ENCODE measurements around the gene SLC4A4.

The SLC4A4 gene

GRCh38 chr4:71356924-71357663, 18.3 kb downstream of the SLC4A4 start:
- H3K9me3 ChIP-seq (ENCODE audit: control insufficient read depth, insufficient read depth, low read length), result no peaks in the 10 kb centered on the region
- H3K27ac ChIP-seq (ENCODE audit: low read length), result no peak overlapping the region
- no peaks in the 10 kb centered on the region for H3K36me3 ChIP-seq (ENCODE audit: control insufficient read depth, insufficient read depth, low read length)
- no peaks in the 10 kb centered on the region for H3K27me3 ChIP-seq (ENCODE audit: control insufficient read depth, insufficient read depth, low read length)
- no peak overlapping the region for H3K4me3 ChIP-seq (ENCODE audit: low read length)
- WGBS (ENCODE audit: insufficient coverage, insufficient read length), result no CpG with 5 or more reads among the region's 6 CpGs
- no peak for DNase-seq (ENCODE audit: low read depth, low spot score)
- H3K4me1 ChIP-seq (ENCODE audit: control insufficient read depth, insufficient read depth, low read length), result no peaks in the 10 kb centered on the region

GRCh38 chr4:71360844-71361243, 22.0 kb downstream of the SLC4A4 start:
- no peak for DNase-seq (ENCODE audit: low read depth, low spot score)
- Histone ChIP-seq H3K4me1 (ENCODE audit: control insufficient read depth, insufficient read depth, low read length) (no peaks in the 10 kb centered on the region), H3K36me3 (ENCODE audit: control insufficient read depth, insufficient read depth, low read length) (no peaks in the 10 kb centered on the region), H3K4me3 (ENCODE audit: low read length) (no peak overlapping the region), H3K9me3 (ENCODE audit: control insufficient read depth, insufficient read depth, low read length) (no peaks in the 10 kb centered on the region), H3K27ac (ENCODE audit: low read length) (no peak overlapping the region), H3K27me3 (ENCODE audit: control insufficient read depth, insufficient read depth, low read length) (no peaks in the 10 kb centered on the region)
- no CpG with 5 or more reads among the region's 12 CpGs for WGBS (ENCODE audit: insufficient coverage, insufficient read length)

- Histone ChIP-seq H3K9me3 (ENCODE audit: control insufficient read depth, insufficient read depth, low read length) (no peaks in the 10 kb centered on the region), H3K27ac (ENCODE audit: low read length) (no peak overlapping the region), H3K36me3 (ENCODE audit: control insufficient read depth, insufficient read depth, low read length) (no peaks in the 10 kb centered on the region), H3K27me3 (ENCODE audit: control insufficient read depth, insufficient read depth, low read length) (no peaks in the 10 kb centered on the region), H3K4me1 (ENCODE audit: control insufficient read depth, insufficient read depth, low read length) (no peaks in the 10 kb centered on the region), H3K4me3 (ENCODE audit: low read length) (no peak overlapping the region)
- DNase-seq (ENCODE audit: low read depth, low spot score), result no peak
These were observed 22.7 kb downstream of the SLC4A4 start for GRCh38 chr4:71361476-71361875.

GRCh38 chr4:71366766-71367165, 27.9 kb downstream of the SLC4A4 start:
- H3K4me1 ChIP-seq (ENCODE audit: control insufficient read depth, insufficient read depth, low read length), result no peaks in the 10 kb centered on the region
- WGBS (ENCODE audit: insufficient coverage, insufficient read length), result no CpG with 5 or more reads among the region's 3 CpGs
- H3K9me3 ChIP-seq (ENCODE audit: control insufficient read depth, insufficient read depth, low read length), result no peaks in the 10 kb centered on the region
- no peak for DNase-seq (ENCODE audit: low read depth, low spot score)
- H3K27ac ChIP-seq (ENCODE audit: low read length), result no peak overlapping the region
- H3K4me3 ChIP-seq (ENCODE audit: low read length), result no peak overlapping the region
- H3K27me3 ChIP-seq (ENCODE audit: control insufficient read depth, insufficient read depth, low read length), result no peaks in the 10 kb centered on the region
- H3K36me3 ChIP-seq (ENCODE audit: control insufficient read depth, insufficient read depth, low read length), result no peaks in the 10 kb centered on the region

- H3K9me3 ChIP-seq (ENCODE audit: control insufficient read depth, insufficient read depth, low read length), result no peaks in the 10 kb centered on the region
- no peak overlapping the region for H3K27ac ChIP-seq (ENCODE audit: low read length)
- no peaks in the 10 kb centered on the region for H3K27me3 ChIP-seq (ENCODE audit: control insufficient read depth, insufficient read depth, low read length)
- no CpG with 5 or more reads among the region's 2 CpGs for WGBS (ENCODE audit: insufficient coverage, insufficient read length)
- H3K4me3 ChIP-seq (ENCODE audit: low read length), result no peak overlapping the region
- DNase-seq (ENCODE audit: low read depth, low spot score), result no peak
- H3K4me1 ChIP-seq (ENCODE audit: control insufficient read depth, insufficient read depth, low read length), result no peaks in the 10 kb centered on the region
- no peaks in the 10 kb centered on the region for H3K36me3 ChIP-seq (ENCODE audit: control insufficient read depth, insufficient read depth, low read length)
These were observed 28.7 kb downstream of the SLC4A4 start for GRCh38 chr4:71367546-71367945.

GRCh38 chr4:71368906-71369305, 30.1 kb downstream of the SLC4A4 start:
- Histone ChIP-seq H3K9me3 (ENCODE audit: control insufficient read depth, insufficient read depth, low read length) (no peaks in the 10 kb centered on the region), H3K27ac (ENCODE audit: low read length) (no peak overlapping the region), H3K36me3 (ENCODE audit: control insufficient read depth, insufficient read depth, low read length) (no peaks in the 10 kb centered on the region), H3K4me3 (ENCODE audit: low read length) (no peak overlapping the region), H3K27me3 (ENCODE audit: control insufficient read depth, insufficient read depth, low read length) (no peaks in the 10 kb centered on the region), H3K4me1 (ENCODE audit: control insufficient read depth, insufficient read depth, low read length) (no peaks in the 10 kb centered on the region)
- DNase-seq (ENCODE audit: low read depth, low spot score), result no peak
- no CpG with 5 or more reads among the region's 12 CpGs for WGBS (ENCODE audit: insufficient coverage, insufficient read length)

- no peaks in the 10 kb centered on the region for H3K36me3 ChIP-seq (ENCODE audit: control insufficient read depth, insufficient read depth, low read length)
- no peak for DNase-seq (ENCODE audit: low read depth, low spot score)
- no peak overlapping the region for H3K27ac ChIP-seq (ENCODE audit: low read length)
- H3K27me3 ChIP-seq (ENCODE audit: control insufficient read depth, insufficient read depth, low read length), result no peaks in the 10 kb centered on the region
- H3K9me3 ChIP-seq (ENCODE audit: control insufficient read depth, insufficient read depth, low read length), result no peaks in the 10 kb centered on the region
- H3K4me3 ChIP-seq (ENCODE audit: low read length), result no peak overlapping the region
- no peaks in the 10 kb centered on the region for H3K4me1 ChIP-seq (ENCODE audit: control insufficient read depth, insufficient read depth, low read length)
These were observed 30.7 kb downstream of the SLC4A4 start for GRCh38 chr4:71369536-71369935.

GRCh38 chr4:71375494-71375893, 36.7 kb downstream of the SLC4A4 start:
- no peaks in the 10 kb centered on the region for H3K27me3 ChIP-seq (ENCODE audit: control insufficient read depth, insufficient read depth, low read length)
- H3K4me3 ChIP-seq (ENCODE audit: low read length), result no peak overlapping the region
- DNase-seq (ENCODE audit: low read depth, low spot score), result no peak
- no peaks in the 10 kb centered on the region for H3K36me3 ChIP-seq (ENCODE audit: control insufficient read depth, insufficient read depth, low read length)
- no peak overlapping the region for H3K27ac ChIP-seq (ENCODE audit: low read length)
- no peaks in the 10 kb centered on the region for H3K9me3 ChIP-seq (ENCODE audit: control insufficient read depth, insufficient read depth, low read length)
- H3K4me1 ChIP-seq (ENCODE audit: control insufficient read depth, insufficient read depth, low read length), result no peaks in the 10 kb centered on the region
- no CpG with 5 or more reads among the region's 2 CpGs for WGBS (ENCODE audit: insufficient coverage, insufficient read length)

- Histone ChIP-seq H3K4me1 (ENCODE audit: control insufficient read depth, insufficient read depth, low read length) (no peaks in the 10 kb centered on the region), H3K36me3 (ENCODE audit: control insufficient read depth, insufficient read depth, low read length) (no peaks in the 10 kb centered on the region), H3K4me3 (ENCODE audit: low read length) (no peak overlapping the region), H3K27ac (ENCODE audit: low read length) (no peak overlapping the region), H3K27me3 (ENCODE audit: control insufficient read depth, insufficient read depth, low read length) (no peaks in the 10 kb centered on the region), H3K9me3 (ENCODE audit: control insufficient read depth, insufficient read depth, low read length) (no peaks in the 10 kb centered on the region)
- DNase-seq (ENCODE audit: low read depth, low spot score), result no peak
- WGBS (ENCODE audit: insufficient coverage, insufficient read length), result no CpG with 5 or more reads among the region's 4 CpGs
These were observed 38.7 kb downstream of the SLC4A4 start for GRCh38 chr4:71377561-71377960.

- Histone ChIP-seq H3K36me3 (ENCODE audit: control insufficient read depth, insufficient read depth, low read length) (no peaks in the 10 kb centered on the region), H3K27me3 (ENCODE audit: control insufficient read depth, insufficient read depth, low read length) (no peaks in the 10 kb centered on the region), H3K27ac (ENCODE audit: low read length) (no peak overlapping the region), H3K4me1 (ENCODE audit: control insufficient read depth, insufficient read depth, low read length) (no peaks in the 10 kb centered on the region), H3K4me3 (ENCODE audit: low read length) (no peak overlapping the region), H3K9me3 (ENCODE audit: control insufficient read depth, insufficient read depth, low read length) (no peaks in the 10 kb centered on the region)
- WGBS (ENCODE audit: insufficient coverage, insufficient read length), result 100% methylated on average over 2 of the region's 5 CpGs
- no peak for DNase-seq (ENCODE audit: low read depth, low spot score)
These were observed 40.3 kb downstream of the SLC4A4 start for GRCh38 chr4:71379126-71379525.

GRCh38 chr4:71380788-71381187, 42.0 kb downstream of the SLC4A4 start:
- Histone ChIP-seq H3K4me1 (ENCODE audit: control insufficient read depth, insufficient read depth, low read length) (no peaks in the 10 kb centered on the region), H3K4me3 (ENCODE audit: low read length) (no peak overlapping the region), H3K36me3 (ENCODE audit: control insufficient read depth, insufficient read depth, low read length) (no peaks in the 10 kb centered on the region), H3K27me3 (ENCODE audit: control insufficient read depth, insufficient read depth, low read length) (no peaks in the 10 kb centered on the region), H3K27ac (ENCODE audit: low read length) (no peak overlapping the region), H3K9me3 (ENCODE audit: control insufficient read depth, insufficient read depth, low read length) (no peaks in the 10 kb centered on the region)
- no CpG with 5 or more reads among the region's 3 CpGs for WGBS (ENCODE audit: insufficient coverage, insufficient read length)
- DNase-seq (ENCODE audit: low read depth, low spot score), result no peak

All from iPS DF 6.9 (cell line).